WERI-Rb-1 (cell line): Measurements from ENCODE around the gene SEC22C.
A peak's percentile ranks its signal among the peaks of the same experiment; 100 is the strongest.
"Not testable (repeated sequence)": the region's sequence is repeated elsewhere in the genome, so short reads cannot be mapped to it uniquely, and the experiment has no call there.

Experiments
- DNase-seq: peaks from one replicate; pipeline ENCODE4 v3.0.0-alpha.2; 2020
- H3K27ac ChIP-seq: fragments of 250-450 bp; sonication (Bioruptor Pico); 2 replicates; pipeline ENCODE4 v1.5.1; 2020; ENCODE audit warnings: mild to moderate bottlenecking, moderate library complexity
- H3K27me3 ChIP-seq: fragments of 250-450 bp; sonication (Bioruptor Pico); 2 replicates; pipeline ENCODE4 v1.5.1; 2021; ENCODE audit warnings: mild to moderate bottlenecking, low read depth, moderate library complexity; ENCODE audit not compliant: insufficient read depth, severe bottlenecking
- H3K36me3 ChIP-seq: fragments of 250-450 bp; sonication (Bioruptor Pico); 2 replicates; pipeline ENCODE4 v1.5.1; 2020; ENCODE audit warnings: mild to moderate bottlenecking, moderate library complexity
- H3K4me3 ChIP-seq: 2 replicates; pipeline ENCODE4 v1.5.1; 2011; ENCODE audit warnings: low read depth, mild to moderate bottlenecking, control low read depth, low read length
- H3K9me3 ChIP-seq: fragments of 250-450 bp; sonication (Bioruptor Pico); 2 replicates; pipeline ENCODE4 v1.5.1; 2021; ENCODE audit warnings: mild to moderate bottlenecking, moderate library complexity; ENCODE audit not compliant: severe bottlenecking
- CTCF ChIP-seq: IDR thresholded peaks from 2 replicates; pipeline ENCODE4 v1.5.1; 2011; ENCODE audit warnings: low read depth, mild to moderate bottlenecking, control low read depth, inconsistent platforms, low read length

The SEC22C gene

DNA sequence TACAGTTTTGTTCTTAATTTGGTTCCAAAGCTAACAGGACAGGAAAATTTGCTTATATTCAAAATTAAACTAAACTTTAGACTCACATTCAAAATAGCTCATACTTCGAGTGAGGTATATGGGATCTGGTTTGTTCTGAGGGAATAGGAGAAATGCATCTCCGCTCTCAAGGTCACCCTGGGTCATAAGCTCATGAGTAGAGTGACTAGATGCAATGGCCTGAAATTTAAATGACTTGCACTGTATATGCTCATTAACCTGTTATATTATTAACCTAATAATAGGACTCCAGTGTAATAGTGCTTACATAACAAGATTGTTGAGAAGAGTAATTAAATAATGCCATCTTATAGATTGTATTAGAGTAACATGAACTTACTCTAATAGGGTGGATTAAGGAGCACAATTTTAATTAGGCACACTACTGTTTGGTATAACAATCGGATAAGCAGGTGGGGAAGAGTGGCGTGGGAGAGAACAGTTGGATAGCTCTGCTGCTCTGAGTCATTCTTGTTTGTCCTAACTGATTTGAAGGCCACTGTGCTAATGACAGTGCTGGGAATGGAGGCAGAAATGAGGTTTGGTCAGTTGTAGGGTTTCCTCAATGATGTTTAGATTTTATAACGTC, 23.9 kb upstream of the SEC22C start:
- peak; percentile 31 for DNase-seq
- TF ChIP-seq CTCF: no peak
- Histone ChIP-seq H3K36me3 (peaks cover 45% of the 10 kb centered on the region), H3K27ac (no peak overlapping the region), H3K4me3 (no peak overlapping the region), H3K9me3 (no peaks in the 10 kb centered on the region), H3K27me3 (no peaks in the 10 kb centered on the region)

GRCh38 chr3:42602961-42603360, 21.2 kb upstream of the SEC22C start:
- H3K27ac ChIP-seq: no peak overlapping the region
- H3K27me3 ChIP-seq: no peaks in the 10 kb centered on the region
- DNase-seq: no peak
- H3K4me3 ChIP-seq: no peak overlapping the region
- no peak for TF ChIP-seq CTCF
- H3K9me3 ChIP-seq: no peaks in the 10 kb centered on the region
- H3K36me3 ChIP-seq: peaks cover 28% of the 10 kb centered on the region

GRCh38 chr3:42601896-42602581, 20.3 kb upstream of the SEC22C start:
- peak overlapping the region; percentile 96 for H3K27ac ChIP-seq
- H3K36me3 ChIP-seq: peaks cover 21% of the 10 kb centered on the region
- no peak for TF ChIP-seq CTCF
- H3K9me3 ChIP-seq: no peaks in the 10 kb centered on the region
- H3K4me3 ChIP-seq: peak overlapping the region; percentile 84
- no peaks in the 10 kb centered on the region for H3K27me3 ChIP-seq
- DNase-seq: no peak

DNA sequence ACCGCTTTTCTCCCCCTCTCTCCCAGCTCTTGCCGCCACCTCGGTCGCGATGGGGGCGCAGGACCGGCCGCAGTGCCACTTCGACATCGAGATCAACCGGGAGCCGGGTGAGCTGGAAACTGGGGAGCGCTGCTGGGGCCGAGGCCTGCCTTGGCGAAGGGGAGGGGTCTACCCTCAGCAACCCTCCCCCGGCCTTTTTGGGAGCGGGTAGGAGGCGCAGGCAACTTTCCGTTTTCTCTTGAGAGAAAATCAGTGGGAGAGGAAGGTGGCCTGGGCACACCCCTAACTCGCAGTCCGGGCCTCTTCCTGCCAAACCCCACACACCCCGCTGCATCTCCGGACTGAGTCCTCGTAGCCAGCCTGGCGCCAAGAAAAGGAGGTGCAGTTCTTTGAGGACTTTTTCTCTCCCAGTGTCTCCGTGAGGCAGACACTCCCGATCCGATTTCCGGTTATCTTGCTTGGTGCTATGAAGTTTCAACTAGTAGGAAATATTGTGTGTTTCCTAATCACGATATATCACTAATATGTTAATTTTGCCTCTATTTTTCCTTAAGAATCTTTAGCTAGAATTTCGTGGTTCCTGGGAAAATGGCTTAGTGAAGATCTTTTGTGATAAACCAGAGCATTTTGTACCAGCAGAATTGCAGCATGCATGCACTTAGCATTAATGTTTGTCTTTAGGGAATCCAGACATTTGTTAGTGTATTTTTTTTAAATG, 19.4 kb upstream of the SEC22C start:
- no peaks in the 10 kb centered on the region for H3K9me3 ChIP-seq
- no peaks in the 10 kb centered on the region for H3K27me3 ChIP-seq
- DNase-seq: no peak
- TF ChIP-seq CTCF: no peak
- peak overlapping the region; percentile 96 for H3K27ac ChIP-seq
- H3K4me3 ChIP-seq: peak overlapping the region; percentile 84
- peaks cover 24% of the 10 kb centered on the region for H3K36me3 ChIP-seq

DNA sequence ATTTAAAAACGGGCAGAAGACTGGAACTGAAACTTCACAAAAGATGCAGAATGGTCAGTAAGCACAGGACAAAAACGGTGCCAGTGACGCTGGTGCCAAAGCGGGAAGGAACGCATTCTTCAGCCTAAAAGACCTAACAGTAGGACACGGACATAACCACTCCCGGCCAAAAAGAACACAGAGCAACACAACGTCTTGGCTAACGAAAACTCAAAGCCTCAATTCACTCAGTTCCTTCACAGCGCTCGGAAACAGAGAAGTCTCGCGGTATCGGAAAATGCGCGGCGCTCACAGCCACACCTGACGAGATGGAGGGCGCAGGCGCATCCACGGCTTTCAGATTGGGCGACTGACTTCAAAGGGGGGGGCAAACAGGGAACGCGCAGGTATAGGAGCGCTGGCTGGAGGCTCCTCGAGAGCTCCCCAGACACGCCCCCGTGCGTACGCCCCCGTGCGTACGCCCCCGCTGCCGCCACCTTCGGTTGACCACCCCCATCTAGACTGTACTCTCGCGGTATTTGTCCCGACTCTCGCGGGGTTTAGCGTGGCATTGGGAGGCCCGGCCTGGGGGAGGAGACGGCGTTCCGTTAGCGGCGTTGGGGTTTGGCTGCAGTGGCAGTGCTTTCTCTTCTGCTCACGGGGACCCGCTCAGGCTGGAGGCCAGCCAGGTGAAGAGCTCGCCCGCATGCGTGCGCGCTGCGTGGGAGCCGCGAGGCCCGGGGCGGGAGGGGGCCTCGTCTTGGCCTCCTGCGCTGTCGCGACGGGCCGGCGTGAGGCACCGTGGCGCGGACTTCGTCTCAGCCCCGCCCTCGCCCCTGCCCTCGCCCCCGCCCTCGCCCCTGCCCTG, 18.6 kb upstream of the SEC22C start, which contains the start of gene NKTR:
Gene NKTR, plus strand, starts transcription at position 576 of the 847 bp plus-strand sequence. CDS start 321 bp downstream, outside the sequence.
- TF ChIP-seq CTCF: no peak
- Histone ChIP-seq H3K9me3 (no peaks in the 10 kb centered on the region), H3K27me3 (no peaks in the 10 kb centered on the region), H3K4me3 (peak within 1 kb of the TSS; percentile 84), H3K27ac (peak within 1 kb of the TSS; percentile 96), H3K36me3 (peaks cover 25% of the 10 kb centered on the region)
- DNase-seq: peak; percentile 99

DNA sequence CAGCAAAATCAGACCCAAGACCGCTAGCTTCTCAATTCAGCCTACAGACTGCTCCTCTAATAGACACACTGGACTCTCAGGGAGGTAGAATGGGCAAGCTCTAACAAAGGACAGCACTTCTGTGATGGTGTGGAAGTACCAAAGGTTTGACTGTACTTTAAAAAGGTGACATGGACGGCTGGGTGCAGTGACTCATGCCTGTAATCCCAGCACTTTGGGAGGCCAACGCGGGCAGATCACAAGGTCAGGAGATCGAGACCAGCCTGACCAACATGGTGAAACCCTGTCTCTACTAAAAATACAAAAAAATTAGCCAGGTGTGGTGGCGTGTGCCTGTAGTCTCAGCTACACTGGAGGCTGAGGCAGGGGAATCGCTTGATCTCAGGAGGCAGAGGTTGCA, 15.3 kb upstream of the SEC22C start:
- not testable (repeated sequence) for H3K9me3 ChIP-seq, DNase-seq, H3K4me3 ChIP-seq, H3K27ac ChIP-seq, H3K27me3 ChIP-seq
- peaks cover 42% of the 10 kb centered on the region for H3K36me3 ChIP-seq
